ENCODE measurements around the gene MMP11. TPM values are rescaled to one million over a fixed set of nuclear protein-coding genes. Genes with fewer than 3 reads are reported as not detected.
A peak's percentile ranks its signal among the peaks of the same experiment; 100 is the strongest.

The MMP11 gene
- total RNA-seq, 4 donors from 2014 or later, result 2.8 to 6.5 (median 5.4) TPM

DNA sequence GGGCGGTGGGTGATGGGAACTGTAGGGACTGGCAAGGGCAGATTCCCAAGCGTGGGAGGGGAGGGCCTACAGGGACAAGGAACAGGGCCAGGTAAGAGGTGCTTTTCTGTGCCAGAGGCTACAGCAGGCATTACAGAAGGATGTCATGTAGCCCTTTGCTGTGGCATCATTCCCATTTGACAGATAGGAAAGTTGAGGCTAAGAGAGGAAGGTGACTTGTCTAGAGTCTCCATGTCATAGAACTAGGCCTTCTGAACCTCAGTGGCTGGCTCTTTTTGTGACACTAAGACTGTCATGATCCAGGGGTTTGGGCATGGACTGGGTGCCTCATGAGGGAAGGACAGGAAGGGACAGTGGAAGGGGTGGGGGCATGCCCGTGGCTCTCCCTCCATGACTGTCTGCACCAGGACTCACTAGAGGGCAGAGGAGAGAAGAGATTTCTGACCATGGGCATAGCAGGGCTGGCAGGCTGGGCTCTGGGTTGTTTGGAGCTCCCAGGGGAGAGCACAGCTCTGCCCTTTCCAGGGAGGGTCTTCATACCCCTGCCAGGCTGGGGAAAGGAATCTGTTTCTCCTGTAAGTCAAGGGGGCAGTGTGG, 3.2 kb downstream of the MMP11 start:
- no peaks in the 10 kb centered on the region for H3K27me3 ChIP-seq
- no peaks in the 10 kb centered on the region for H3K9me3 ChIP-seq
- H3K4me3 ChIP-seq, result no peak overlapping the region
- intact Hi-C loops (cut with DNase I), result no loop called here
- peaks cover 42 to 62% (median 59%) of the 10 kb centered on the region in 4 donors for H3K4me1 ChIP-seq
- 93% methylated on average over 3 of the region's 3 CpGs for WGBS
- peaks cover 0 to 5% (median 0%) of the 10 kb centered on the region in 4 donors for H3K36me3 ChIP-seq
- TF ChIP-seq EP300 (IDR thresholded peaks at IDR 0.05) (no peak), CTCF (IDR thresholded peaks at IDR 0.05) (no peak), POLR2AphosphoS5 (IDR thresholded peaks at IDR 0.05) (no peak), POLR2A (IDR thresholded peaks at IDR 0.05; ENCODE audit: low read depth) (no peak)
- H3K27ac ChIP-seq (replicated peaks in 1 of 4), result peak overlapping the region in 2 of 4 donors; percentile 3 to 36
- DNase-seq (ENCODE audit: extremely low spot score), result no peak

GRCh38 chr22:23777776-23778576, 5.3 kb downstream of the MMP11 start:
- Histone ChIP-seq H3K27me3 (no peaks in the 10 kb centered on the region), H3K4me3 (no peak overlapping the region), H3K9me3 (no peaks in the 10 kb centered on the region), H3K27ac (replicated peaks in 1 of 4) (peak overlapping the region; percentile 31 to 62 (median 58)), H3K4me1 (peaks cover 32 to 55% (median 52%) of the 10 kb centered on the region in 4 donors), H3K36me3 (peaks cover 0 to 13% (median 1%) of the 10 kb centered on the region in 4 donors)
- DNase-seq (ENCODE audit: extremely low spot score), result no peak
- intact Hi-C loops (cut with DNase I), result no loop called here
- 40% methylated on average over 8 of the region's 11 CpGs for WGBS
- TF ChIP-seq EP300 (IDR thresholded peaks at IDR 0.05) (no peak), POLR2AphosphoS5 (IDR thresholded peaks at IDR 0.05) (peak in 1 of 2 donors; percentile 18), POLR2A (IDR thresholded peaks at IDR 0.05; ENCODE audit: low read depth) (no peak), CTCF (IDR thresholded peaks at IDR 0.05) (no peak)

DNA sequence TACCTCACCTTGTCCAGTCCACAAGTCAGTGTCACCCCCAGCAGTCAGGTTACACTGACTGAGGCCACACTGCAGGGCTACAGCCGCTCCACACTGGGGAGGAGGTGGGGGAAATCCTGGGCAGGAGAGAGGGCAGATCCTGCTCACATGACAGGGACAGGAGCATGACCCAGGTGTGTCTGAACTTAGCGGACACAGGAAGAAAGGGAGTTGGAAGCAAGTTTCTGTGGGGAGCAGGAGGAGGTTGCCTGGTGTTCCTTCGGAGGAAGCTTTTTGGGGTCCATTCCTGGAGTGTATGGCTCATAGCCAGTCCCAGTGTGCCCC, 5.9 kb downstream of the MMP11 start:
- peaks cover 26 to 49% (median 46%) of the 10 kb centered on the region in 4 donors for H3K4me1 ChIP-seq
- intact Hi-C loops (cut with DNase I), result no loop called here
- no peak overlapping the region for H3K4me3 ChIP-seq
- H3K9me3 ChIP-seq, result no peaks in the 10 kb centered on the region
- DNase-seq (ENCODE audit: extremely low spot score), result no peak
- peaks cover 0 to 18% (median 1%) of the 10 kb centered on the region in 4 donors for H3K36me3 ChIP-seq
- TF ChIP-seq EP300 (IDR thresholded peaks at IDR 0.05) (no peak), POLR2A (IDR thresholded peaks at IDR 0.05; ENCODE audit: low read depth) (no peak), CTCF (IDR thresholded peaks at IDR 0.05) (no peak)
- H3K27ac ChIP-seq (replicated peaks in 1 of 4), result no peak overlapping the region
- no peaks in the 10 kb centered on the region for H3K27me3 ChIP-seq
- 70% methylated on average over 3 of the region's 3 CpGs for WGBS

- Histone ChIP-seq H3K9me3 (no peaks in the 10 kb centered on the region), H3K4me3 (no peak overlapping the region), H3K27me3 (no peaks in the 10 kb centered on the region), H3K36me3 (peaks cover 0 to 19% (median 1%) of the 10 kb centered on the region in 4 donors), H3K4me1 (peaks cover 21 to 44% (median 41%) of the 10 kb centered on the region in 4 donors), H3K27ac (replicated peaks in 1 of 4) (no peak overlapping the region)
- TF ChIP-seq CTCF (IDR thresholded peaks at IDR 0.05) (no peak), POLR2A (IDR thresholded peaks at IDR 0.05; ENCODE audit: low read depth) (no peak), POLR2AphosphoS5 (IDR thresholded peaks at IDR 0.05) (no peak), EP300 (IDR thresholded peaks at IDR 0.05) (no peak)
- WGBS, result 73% methylated on average over 5 of the region's 16 CpGs
- DNase-seq (ENCODE audit: extremely low spot score), result no peak
- intact Hi-C loops (cut with DNase I), result no loop called here
Observed at GRCh38 chr22:23779083-23779482, 6.4 kb downstream of the MMP11 start.
